ENCODE measurements around the gene SMCO4. TPM values are rescaled to one million over a fixed set of nuclear protein-coding genes. Genes with fewer than 3 reads are reported as not detected.

Gene SMCO4
- total RNA-seq, 1 donor from 2014 or later: 26.5 TPM

DNA sequence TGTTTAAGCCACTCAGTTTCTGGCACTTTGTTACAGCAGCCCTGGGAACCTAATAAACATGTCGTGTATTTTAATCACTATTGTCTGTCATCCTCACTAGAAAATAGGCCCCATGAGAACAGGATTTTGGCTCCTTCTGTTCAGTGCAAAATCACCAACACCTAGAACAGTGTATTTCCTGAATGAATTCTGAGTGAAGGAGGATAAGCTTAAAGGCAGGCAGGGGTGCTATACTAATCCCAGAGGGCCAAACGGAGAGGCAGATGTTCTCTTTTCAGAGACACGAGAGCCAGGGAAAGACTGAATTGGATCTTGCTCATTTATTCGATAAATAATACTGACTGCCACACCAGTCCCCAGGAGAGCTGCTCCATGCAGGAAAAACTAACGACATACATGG is 10.4 kb downstream of the SMCO4 start:
- Mint-ChIP-seq H3K9me3 (ENCODE audit: low read depth) (no peaks in the 10 kb centered on the region), H3K36me3 (ENCODE audit: insufficient read depth) (no peaks in the 10 kb centered on the region), H3K27me3 (no peaks in the 10 kb centered on the region), H3K4me3 (ENCODE audit: low read depth) (no peak overlapping the region), H3K4me1 (ENCODE audit: low read depth) (peaks cover 30% of the 10 kb centered on the region), H3K27ac (no peak overlapping the region)
- no peak for TF ChIP-seq CTCF (IDR thresholded peaks at IDR 0.05; ENCODE audit: unreplicated experiment)
- no peak for DNase-seq (ENCODE audit: low spot score, unreplicated experiment)

DNA sequence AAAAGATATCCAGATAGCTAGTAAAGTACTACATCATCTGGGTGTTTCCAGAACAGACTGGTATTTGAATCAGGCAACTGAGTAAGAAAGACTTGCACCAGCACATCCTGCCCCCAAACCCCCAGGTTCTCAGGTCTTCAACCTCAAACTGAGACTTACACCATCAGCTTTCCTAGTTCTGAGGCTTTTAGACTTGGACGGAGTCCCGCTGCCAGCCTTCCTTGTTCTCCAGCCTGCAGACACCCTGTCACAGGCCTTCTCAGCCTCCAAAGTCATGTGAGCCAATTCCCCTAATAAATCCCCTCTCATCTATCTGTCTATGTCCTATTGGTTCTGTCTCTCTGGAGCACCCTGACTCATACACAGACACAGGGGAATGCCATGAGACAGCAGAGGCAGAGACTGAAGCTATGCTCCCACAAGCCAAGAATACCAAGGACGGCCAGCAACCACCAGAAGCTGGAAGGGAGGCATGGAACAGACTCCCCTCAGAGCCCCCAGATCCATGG is 10.9 kb downstream of the SMCO4 start:
- Mint-ChIP-seq H3K9me3 (ENCODE audit: low read depth) (no peaks in the 10 kb centered on the region), H3K27me3 (no peaks in the 10 kb centered on the region), H3K4me1 (ENCODE audit: low read depth) (peaks cover 30% of the 10 kb centered on the region), H3K27ac (no peak overlapping the region), H3K4me3 (ENCODE audit: low read depth) (no peak overlapping the region), H3K36me3 (ENCODE audit: insufficient read depth) (no peaks in the 10 kb centered on the region)
- TF ChIP-seq CTCF (IDR thresholded peaks at IDR 0.05; ENCODE audit: unreplicated experiment): no peak
- no peak for DNase-seq (ENCODE audit: low spot score, unreplicated experiment)

DNA sequence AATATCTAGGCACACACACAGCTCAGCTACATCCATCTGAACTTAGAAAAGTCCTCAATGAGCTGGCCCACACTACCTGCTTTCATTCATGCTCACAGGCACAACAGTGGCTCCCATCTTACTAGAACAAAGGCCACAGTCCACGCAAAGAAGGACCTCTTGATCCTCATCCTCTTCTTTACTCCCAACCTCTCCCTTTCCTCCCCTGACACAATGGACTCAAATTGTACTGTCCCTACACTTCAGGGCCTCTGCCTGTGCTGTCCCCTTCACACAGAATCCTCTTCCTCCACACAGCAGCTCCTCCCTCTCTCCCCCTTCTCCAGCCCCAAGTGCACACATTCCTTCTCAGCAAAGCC is 12.7 kb downstream of the SMCO4 start:
- Mint-ChIP-seq H3K4me3 (ENCODE audit: low read depth) (no peak overlapping the region), H3K4me1 (ENCODE audit: low read depth) (peaks cover 43% of the 10 kb centered on the region), H3K9me3 (ENCODE audit: low read depth) (no peaks in the 10 kb centered on the region), H3K36me3 (ENCODE audit: insufficient read depth) (no peaks in the 10 kb centered on the region), H3K27me3 (no peaks in the 10 kb centered on the region), H3K27ac (peak overlapping the region; percentile 63)
- no peak for DNase-seq (ENCODE audit: low spot score, unreplicated experiment)
- TF ChIP-seq CTCF (IDR thresholded peaks at IDR 0.05; ENCODE audit: unreplicated experiment): no peak

DNA sequence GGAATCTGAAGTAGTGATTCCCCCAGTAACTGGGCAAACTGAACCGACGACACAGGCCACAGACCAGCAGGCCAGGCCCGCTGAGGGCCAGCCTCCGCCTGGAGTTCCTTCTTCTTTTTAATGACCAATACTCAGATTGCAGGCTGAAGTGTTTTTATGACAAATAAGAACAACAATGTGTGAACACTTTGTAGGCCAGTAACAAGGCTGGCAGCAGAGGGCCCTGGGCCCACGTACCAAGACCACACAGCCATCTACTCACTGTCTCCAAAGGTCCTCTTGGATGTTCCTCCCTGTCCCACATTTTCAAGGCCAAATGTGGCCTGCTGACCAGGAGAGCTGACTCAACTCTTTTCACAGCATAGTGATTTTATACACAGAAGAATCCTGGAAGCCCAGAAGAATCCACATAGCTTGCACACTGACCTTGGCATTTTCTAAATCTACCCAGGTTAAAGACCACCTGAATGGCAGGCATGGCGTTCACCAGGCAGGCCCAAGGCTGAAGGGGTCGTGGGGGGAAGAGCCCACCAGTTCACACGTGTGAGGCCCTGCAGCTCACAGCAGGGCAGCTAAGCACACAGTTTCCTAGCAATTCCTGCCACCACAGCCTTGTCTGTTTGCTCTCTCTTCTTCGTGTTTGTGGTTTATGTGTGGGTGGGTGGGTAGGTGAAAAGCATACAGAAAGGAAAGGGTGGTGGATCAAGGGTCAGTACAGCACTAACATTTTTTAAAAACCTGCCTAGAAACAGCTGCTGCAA is 13.3 kb downstream of the SMCO4 start:
- Mint-ChIP-seq H3K27ac (peak overlapping the region; percentile 63), H3K36me3 (ENCODE audit: insufficient read depth) (no peaks in the 10 kb centered on the region)
- DNase-seq (ENCODE audit: low spot score, unreplicated experiment): no peak

More for the DNA sequence above, 13.3 kb downstream of the SMCO4 start:
- TF ChIP-seq CTCF (IDR thresholded peaks at IDR 0.05; ENCODE audit: unreplicated experiment): no peak
- no peaks in the 10 kb centered on the region for H3K27me3 Mint-ChIP-seq
- no peak overlapping the region for H3K4me3 Mint-ChIP-seq (ENCODE audit: low read depth)
- H3K4me1 Mint-ChIP-seq (ENCODE audit: low read depth): peaks cover 43% of the 10 kb centered on the region
- no peaks in the 10 kb centered on the region for H3K9me3 Mint-ChIP-seq (ENCODE audit: low read depth)

Measured in progenitor cell of endocrine pancreas (in vitro differentiated cells).